Liver (tissue), 9 donors: ENCODE measurements around the gene IGF2BP2. TPM values are rescaled to one million over a fixed set of nuclear protein-coding genes. Genes with fewer than 3 reads are reported as not detected.
A peak's percentile ranks its signal among the peaks of the same experiment; 100 is the strongest.
"Not testable (repeated sequence)": the region's sequence is repeated elsewhere in the genome, so short reads cannot be mapped to it uniquely, and the experiment has no call there.

ENCODE experiments used
- DNase-seq: peaks from one replicate; pipeline ENCODE4 v3.0.0-alpha.2; 2017; ENCODE audit warnings: low spot score
- H3K27ac ChIP-seq, 2 donors: one replicate each; pipeline ENCODE4 v1.7.0; 2013; ENCODE audit warnings: inconsistent platforms in 2 of 2, low read length in 2 of 2, control low read depth in 1 of 2, low read depth in 1 of 2, mild to moderate bottlenecking in 1 of 2
- H3K27me3 ChIP-seq, 4 donors: one replicate each; pipeline versions ENCODE4 v1.6.1 to v1.7.0; 2013; ENCODE audit warnings: low read length in 3 of 4, inconsistent platforms in 1 of 4, mild to moderate bottlenecking in 1 of 4, moderate library complexity in 1 of 4; ENCODE audit not compliant: control insufficient read depth in 4 of 4, insufficient read depth in 4 of 4
- H3K36me3 ChIP-seq, 4 donors: one replicate each; pipeline versions ENCODE4 v1.6.1 to v1.7.0; 2013; ENCODE audit warnings: low read length in 3 of 4, mild to moderate bottlenecking in 3 of 4, low read depth in 1 of 4, moderate library complexity in 1 of 4; ENCODE audit not compliant: control insufficient read depth in 4 of 4, insufficient read depth in 3 of 4
- H3K4me1 ChIP-seq, 4 donors: one replicate each; pipeline versions ENCODE4 v1.6.1 to v1.7.0; 2013; ENCODE audit warnings: low read length in 3 of 4, mild to moderate bottlenecking in 3 of 4, moderate library complexity in 1 of 4; ENCODE audit not compliant: control insufficient read depth in 4 of 4, insufficient read depth in 4 of 4
- H3K4me3 ChIP-seq, 3 donors: one replicate each; pipeline versions ENCODE4 v1.6.1 to v1.7.0; 2013; ENCODE audit warnings: low read length in 3 of 3, control low read depth in 1 of 3, low read depth in 1 of 3, mild to moderate bottlenecking in 1 of 3
- H3K9ac ChIP-seq, 2 donors: one replicate each; pipeline ENCODE4 v1.7.0; 2013; ENCODE audit warnings: low read length in 2 of 2, mild to moderate bottlenecking in 2 of 2, moderate library complexity in 2 of 2, control low read depth in 1 of 2, low read depth in 1 of 2
- H3K9me3 ChIP-seq, 4 donors: one replicate each; pipeline versions ENCODE4 v1.6.1 to v1.7.0; 2013; ENCODE audit warnings: low read length in 3 of 4; ENCODE audit not compliant: control insufficient read depth in 4 of 4
- EGR1 ChIP-seq, 2 donors: IDR thresholded peaks; 2 replicates each; pipeline ENCODE4 v1.6.1; 2016 to 2018; ENCODE audit warnings: antibody characterized with exemption in 2 of 2, low read depth in 2 of 2
- FOXA1 ChIP-seq: IDR thresholded peaks from 2 replicates; pipeline ENCODE4 v1.6.1; 2016; ENCODE audit warnings: antibody characterized with exemption
- FOXA2 ChIP-seq: IDR thresholded peaks from 2 replicates; pipeline ENCODE4 v1.6.1; 2016; ENCODE audit warnings: antibody characterized with exemption
- GABPA ChIP-seq, 2 donors: IDR thresholded peaks in 1 of 2; conservative IDR thresholded peaks in 1 of 2; 2 replicates each; pipeline ENCODE4 v1.6.1; 2016; ENCODE audit warnings: antibody characterized with exemption in 2 of 2, mild to moderate bottlenecking in 1 of 2, moderate library complexity in 1 of 2
- HNF4A ChIP-seq, 2 donors: conservative IDR thresholded peaks; 2 replicates each; pipeline ENCODE4 v1.6.1; 2016; ENCODE audit warnings: antibody characterized with exemption in 2 of 2, mild to moderate bottlenecking in 2 of 2
- HNF4G ChIP-seq: IDR thresholded peaks from 2 replicates; pipeline ENCODE4 v1.6.1; 2016; ENCODE audit warnings: antibody characterized with exemption
- NR2F2 ChIP-seq: IDR thresholded peaks from 2 replicates; pipeline ENCODE4 v1.6.1; 2016; ENCODE audit warnings: antibody characterized with exemption
- RAD21 ChIP-seq, 2 donors: IDR thresholded peaks; 2 replicates each; pipeline ENCODE4 v1.6.1; 2016; ENCODE audit warnings: antibody characterized with exemption in 2 of 2, mild to moderate bottlenecking in 2 of 2
- RXRA ChIP-seq, 2 donors: IDR thresholded peaks; 2 replicates each; pipeline ENCODE4 v1.6.1; 2017 to 2018; ENCODE audit warnings: antibody characterized with exemption in 2 of 2, mild to moderate bottlenecking in 1 of 2
- TAF1 ChIP-seq: conservative IDR thresholded peaks from 2 replicates; pipeline ENCODE4 v1.6.1; 2016; ENCODE audit warnings: antibody characterized with exemption, mild to moderate bottlenecking
- YY1 ChIP-seq: IDR thresholded peaks from 2 replicates; pipeline ENCODE4 v1.6.1; 2016; ENCODE audit warnings: antibody characterized with exemption, mild to moderate bottlenecking
- WGBS: extraction: QIAGEN DNeasy Blood & Tissue Kit; methylation state at CpG from one replicate; pipeline ENCODE4 v1.1.7; 2013; 5-methylcytosine and 5-hydroxymethylcytosine counted together
- polyA plus RNA-seq, 2 donors: library from polyadenylated mRNA; stranded (reverse) in 1 of 2; unstranded in 1 of 2; fragments of 200-250 nt in 1 of 2; fragments of >200 nt in 1 of 2; fragmentation: Nextera tagmentation in 1 of 2; extraction: Ambion mirVana in 1 of 2; gene quantifications; one replicate each; pipeline versions ENCODE4 v1.2.1 to v1.2.3, GENCODE V29; 2013 to 2015
- total RNA-seq, 2 donors: library from RNA; depleted of rRNA; stranded (reverse); fragments of >200 nt; gene quantifications; one replicate each; pipeline ENCODE4 v1.2.3, GENCODE V29; 2014
- TF ChIP-seq, protein P1 (sequence below): fragments of 150-350 bp; IDR thresholded peaks from 2 replicates; pipeline ENCODE4 v1.5.1; 2017; ENCODE audit warnings: improper control_type of control experiment, low read depth, low read length; ENCODE audit not compliant: missing input control
- TF ChIP-seq, protein P2 (sequence below): IDR thresholded peaks from 2 replicates; pipeline ENCODE4 v1.6.1; 2016; ENCODE audit warnings: antibody characterized with exemption
- TF ChIP-seq, protein P3 (sequence below): IDR thresholded peaks from 2 replicates; pipeline ENCODE4 v1.6.1; 2016; ENCODE audit warnings: antibody characterized with exemption, mild to moderate bottlenecking
- TF ChIP-seq, protein P4 (sequence below): IDR thresholded peaks from 2 replicates; pipeline ENCODE4 v1.6.1; 2016; ENCODE audit warnings: antibody characterized with exemption
- TF ChIP-seq, protein P5 (sequence below): IDR thresholded peaks from 2 replicates; pipeline ENCODE4 v1.6.1; 2016; ENCODE audit warnings: antibody characterized with exemption
- donor health status: healthy.
- donor health status: healthy.
- donor health status: healthy.
- donor health status: healthy.
- donor health status: healthy.

The IGF2BP2 gene
- total and polyA plus RNA-seq, 4 donors, result 0.67 to 35.0 (median 1.7) TPM

DNA sequence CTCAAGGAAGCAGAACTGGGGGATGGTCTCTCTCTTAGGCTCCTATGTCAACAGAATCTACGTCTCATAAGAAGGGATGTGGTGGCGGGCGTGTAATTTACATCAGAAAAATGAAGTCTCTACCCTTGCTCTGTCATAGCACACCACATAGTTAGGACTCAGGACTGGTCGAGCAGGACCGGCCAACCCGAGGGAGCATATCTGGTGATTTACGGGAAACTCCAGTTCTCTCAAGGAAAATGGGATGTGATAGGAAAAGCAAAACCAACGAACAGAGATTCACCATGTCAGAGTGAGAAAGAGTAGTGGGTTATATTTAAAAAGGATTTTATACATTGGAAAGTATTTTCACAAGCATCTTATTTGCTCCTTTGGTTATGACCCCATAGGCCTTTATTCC is 54.7 kb downstream of the IGF2BP2 start:
- DNase-seq, result no peak

DNA sequence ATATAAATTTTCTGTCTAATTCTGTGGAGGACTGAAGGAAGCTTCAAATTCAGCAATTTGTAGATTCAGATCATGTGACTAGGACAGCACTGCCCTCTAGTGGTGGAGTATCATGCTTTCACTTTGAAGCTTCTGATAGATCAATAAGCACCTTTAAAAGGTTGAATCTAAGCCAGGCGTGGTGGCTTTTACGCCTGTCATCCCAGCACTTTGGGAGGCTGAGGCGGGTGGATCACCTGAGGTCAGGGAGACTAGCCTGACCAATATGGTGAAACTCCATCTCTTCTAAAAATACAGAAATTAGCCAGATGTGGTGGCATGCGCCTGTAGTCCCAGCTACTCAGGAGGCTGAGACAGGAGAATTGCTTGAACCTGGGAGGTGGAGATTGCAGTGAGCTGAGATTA is 56.3 kb downstream of the IGF2BP2 start:
- peak; percentile 68 for DNase-seq
- not testable (repeated sequence) for H3K4me3 ChIP-seq, H3K36me3 ChIP-seq, H3K9ac ChIP-seq, H3K4me1 ChIP-seq, H3K9me3 ChIP-seq, H3K27me3 ChIP-seq, H3K27ac ChIP-seq
- WGBS, result 42% methylated on average over 4 of the region's 4 CpGs
- TF ChIP-seq, protein P1, sequence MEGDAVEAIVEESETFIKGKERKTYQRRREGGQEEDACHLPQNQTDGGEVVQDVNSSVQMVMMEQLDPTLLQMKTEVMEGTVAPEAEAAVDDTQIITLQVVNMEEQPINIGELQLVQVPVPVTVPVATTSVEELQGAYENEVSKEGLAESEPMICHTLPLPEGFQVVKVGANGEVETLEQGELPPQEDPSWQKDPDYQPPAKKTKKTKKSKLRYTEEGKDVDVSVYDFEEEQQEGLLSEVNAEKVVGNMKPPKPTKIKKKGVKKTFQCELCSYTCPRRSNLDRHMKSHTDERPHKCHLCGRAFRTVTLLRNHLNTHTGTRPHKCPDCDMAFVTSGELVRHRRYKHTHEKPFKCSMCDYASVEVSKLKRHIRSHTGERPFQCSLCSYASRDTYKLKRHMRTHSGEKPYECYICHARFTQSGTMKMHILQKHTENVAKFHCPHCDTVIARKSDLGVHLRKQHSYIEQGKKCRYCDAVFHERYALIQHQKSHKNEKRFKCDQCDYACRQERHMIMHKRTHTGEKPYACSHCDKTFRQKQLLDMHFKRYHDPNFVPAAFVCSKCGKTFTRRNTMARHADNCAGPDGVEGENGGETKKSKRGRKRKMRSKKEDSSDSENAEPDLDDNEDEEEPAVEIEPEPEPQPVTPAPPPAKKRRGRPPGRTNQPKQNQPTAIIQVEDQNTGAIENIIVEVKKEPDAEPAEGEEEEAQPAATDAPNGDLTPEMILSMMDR, result peak; percentile 80
- TF ChIP-seq RAD21 (IDR thresholded peaks at IDR 0.05), result peak; percentile 78 to 86

More for the DNA sequence above, 54.7 kb downstream of the IGF2BP2 start:
- Histone ChIP-seq H3K4me1 (peaks cover 0 to 2% (median 0%) of the 10 kb centered on the region in 4 donors), H3K9ac (no peak overlapping the region), H3K27me3 (peaks cover 0 to 8% (median 0%) of the 10 kb centered on the region in 4 donors), H3K4me3 (no peak overlapping the region), H3K27ac (no peak overlapping the region), H3K36me3 (no peaks in the 10 kb centered on the region), H3K9me3 (no peaks in the 10 kb centered on the region)
- TF ChIP-seq TAF1 (no peak), RAD21 (IDR thresholded peaks at IDR 0.05) (no peak), FOXA1 (no peak), EGR1 (IDR thresholded peaks at IDR 0.05; ENCODE audit: low read depth in 2 of 2) (no peak), HNF4A (conservative IDR thresholded peaks at IDR 0.05) (no peak), NR2F2 (no peak), RXRA (IDR thresholded peaks at IDR 0.05) (no peak), HNF4G (no peak), FOXA2 (no peak), YY1 (no peak), GABPA (IDR thresholded peaks at IDR 0.05 in 1 of 2, conservative IDR thresholded peaks at IDR 0.05 in 1 of 2) (no peak)
- TF ChIP-seq, protein P2, sequence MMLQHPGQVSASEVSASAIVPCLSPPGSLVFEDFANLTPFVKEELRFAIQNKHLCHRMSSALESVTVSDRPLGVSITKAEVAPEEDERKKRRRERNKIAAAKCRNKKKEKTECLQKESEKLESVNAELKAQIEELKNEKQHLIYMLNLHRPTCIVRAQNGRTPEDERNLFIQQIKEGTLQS, result no peak
- TF ChIP-seq, protein P3, sequence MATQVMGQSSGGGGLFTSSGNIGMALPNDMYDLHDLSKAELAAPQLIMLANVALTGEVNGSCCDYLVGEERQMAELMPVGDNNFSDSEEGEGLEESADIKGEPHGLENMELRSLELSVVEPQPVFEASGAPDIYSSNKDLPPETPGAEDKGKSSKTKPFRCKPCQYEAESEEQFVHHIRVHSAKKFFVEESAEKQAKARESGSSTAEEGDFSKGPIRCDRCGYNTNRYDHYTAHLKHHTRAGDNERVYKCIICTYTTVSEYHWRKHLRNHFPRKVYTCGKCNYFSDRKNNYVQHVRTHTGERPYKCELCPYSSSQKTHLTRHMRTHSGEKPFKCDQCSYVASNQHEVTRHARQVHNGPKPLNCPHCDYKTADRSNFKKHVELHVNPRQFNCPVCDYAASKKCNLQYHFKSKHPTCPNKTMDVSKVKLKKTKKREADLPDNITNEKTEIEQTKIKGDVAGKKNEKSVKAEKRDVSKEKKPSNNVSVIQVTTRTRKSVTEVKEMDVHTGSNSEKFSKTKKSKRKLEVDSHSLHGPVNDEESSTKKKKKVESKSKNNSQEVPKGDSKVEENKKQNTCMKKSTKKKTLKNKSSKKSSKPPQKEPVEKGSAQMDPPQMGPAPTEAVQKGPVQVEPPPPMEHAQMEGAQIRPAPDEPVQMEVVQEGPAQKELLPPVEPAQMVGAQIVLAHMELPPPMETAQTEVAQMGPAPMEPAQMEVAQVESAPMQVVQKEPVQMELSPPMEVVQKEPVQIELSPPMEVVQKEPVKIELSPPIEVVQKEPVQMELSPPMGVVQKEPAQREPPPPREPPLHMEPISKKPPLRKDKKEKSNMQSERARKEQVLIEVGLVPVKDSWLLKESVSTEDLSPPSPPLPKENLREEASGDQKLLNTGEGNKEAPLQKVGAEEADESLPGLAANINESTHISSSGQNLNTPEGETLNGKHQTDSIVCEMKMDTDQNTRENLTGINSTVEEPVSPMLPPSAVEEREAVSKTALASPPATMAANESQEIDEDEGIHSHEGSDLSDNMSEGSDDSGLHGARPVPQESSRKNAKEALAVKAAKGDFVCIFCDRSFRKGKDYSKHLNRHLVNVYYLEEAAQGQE, result no peak
- TF ChIP-seq, protein P4, sequence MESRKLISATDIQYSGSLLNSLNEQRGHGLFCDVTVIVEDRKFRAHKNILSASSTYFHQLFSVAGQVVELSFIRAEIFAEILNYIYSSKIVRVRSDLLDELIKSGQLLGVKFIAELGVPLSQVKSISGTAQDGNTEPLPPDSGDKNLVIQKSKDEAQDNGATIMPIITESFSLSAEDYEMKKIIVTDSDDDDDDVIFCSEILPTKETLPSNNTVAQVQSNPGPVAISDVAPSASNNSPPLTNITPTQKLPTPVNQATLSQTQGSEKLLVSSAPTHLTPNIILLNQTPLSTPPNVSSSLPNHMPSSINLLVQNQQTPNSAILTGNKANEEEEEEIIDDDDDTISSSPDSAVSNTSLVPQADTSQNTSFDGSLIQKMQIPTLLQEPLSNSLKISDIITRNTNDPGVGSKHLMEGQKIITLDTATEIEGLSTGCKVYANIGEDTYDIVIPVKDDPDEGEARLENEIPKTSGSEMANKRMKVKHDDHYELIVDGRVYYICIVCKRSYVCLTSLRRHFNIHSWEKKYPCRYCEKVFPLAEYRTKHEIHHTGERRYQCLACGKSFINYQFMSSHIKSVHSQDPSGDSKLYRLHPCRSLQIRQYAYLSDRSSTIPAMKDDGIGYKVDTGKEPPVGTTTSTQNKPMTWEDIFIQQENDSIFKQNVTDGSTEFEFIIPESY, result no peak
- TF ChIP-seq, protein P5, sequence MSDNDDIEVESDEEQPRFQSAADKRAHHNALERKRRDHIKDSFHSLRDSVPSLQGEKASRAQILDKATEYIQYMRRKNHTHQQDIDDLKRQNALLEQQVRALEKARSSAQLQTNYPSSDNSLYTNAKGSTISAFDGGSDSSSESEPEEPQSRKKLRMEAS, result no peak
- WGBS, result 88% methylated on average over 8 of the region's 8 CpGs
